HCT116 (cell line): ENCODE measurements around the gene PEX26. TPM values are rescaled to one million over a fixed set of nuclear protein-coding genes. Genes with fewer than 3 reads are reported as not detected.
"Not testable (repeated sequence)": the region's sequence is repeated elsewhere in the genome, so short reads cannot be mapped to it uniquely, and the experiment has no call there.

Source experiments
- ATAC-seq: fragments of 200-7000 bp; cut with Tn5 transposase; 2 replicates; pipeline ENCODE4 v1.9.1; 2020; ENCODE audit warnings: mild to moderate bottlenecking, moderate library complexity
- BruUV-seq: library from RNA; stranded (reverse); fragments of 400-500 nt; replicated peaks from 2 replicates; lab custom pipeline; 2021; lab: Mats Ljungman, UMichigan
- CTCF ChIA-PET: fragments of 300-600 bp; sonication (Branson Sonifier 250); formaldehyde crosslinking; loops from one replicate; lab custom pipeline; 2021; ENCODE audit warnings: antibody characterized with exemption; lab: Charles Lee
- POLR2A ChIA-PET: fragments of 300-600, 350-600 bp; sonication (Branson Sonifier 250); formaldehyde crosslinking; loops from one replicate; lab custom pipeline; 2021; ENCODE audit warnings: antibody characterized with exemption; lab: Charles Lee
- RAD21 ChIA-PET, 2 experiments: fragments of 300-600 bp; sonication (Branson Sonifier 250); formaldehyde crosslinking; loops; one replicate each; lab custom pipeline; 2023; ENCODE audit warnings: low total read pairs in 2 of 2; ENCODE audit not compliant: uncharacterized antibody in 2 of 2, unreplicated experiment in 2 of 2, low non-redundant PET in 1 of 2; lab: Charles Lee
- DNase-seq: peaks from one replicate; pipeline ENCODE4 v3.0.0-alpha.2; 2010; ENCODE audit warnings: low read depth, low spot score
- H2AFZ ChIP-seq: fragments of 200-600 bp; shearing (Covaris generic), sonication (generic); 2 replicates; pipeline ENCODE4 v1.6.1; 2017; ENCODE audit warnings: low read depth, mixed run types, mixed read lengths, antibody characterized with exemption, low read length; ENCODE audit not compliant: poor library complexity, severe bottlenecking
- H3K27ac ChIP-seq: 2 replicates; pipeline ENCODE4 v1.5.1; 2012; ENCODE audit warnings: low read depth, low read length
- H3K27me3 ChIP-seq: fragments of 200-600 bp; sonication (generic); 2 replicates; pipeline ENCODE4 v1.6.1; 2016; ENCODE audit warnings: mixed run types, low read length, mixed read lengths; ENCODE audit not compliant: insufficient read depth
- H3K36me3 ChIP-seq, 2 experiments: fragments of 200-500 bp in 1 of 2; fragments of 200-600 bp in 1 of 2; sonication (Bioruptor generic) in 1 of 2; sonication (generic) in 1 of 2; 2 replicates each; pipeline versions ENCODE4 v1.5.1 to v1.6.1; 2014 to 2016; ENCODE audit warnings: low read length in 2 of 2, inconsistent platforms in 1 of 2, mixed read lengths in 1 of 2, mixed run types in 1 of 2; ENCODE audit not compliant: insufficient read depth in 2 of 2, control insufficient read depth in 1 of 2
- H3K4me1 ChIP-seq, 2 experiments: fragments of 200-600 bp in 1 of 2; sonication (generic) in 1 of 2; 2 replicates each; pipeline versions ENCODE4 v1.5.1 to v1.6.1; 2012 to 2017; ENCODE audit warnings: low read length in 2 of 2, inconsistent platforms in 1 of 2, mild to moderate bottlenecking in 1 of 2, mixed read lengths in 1 of 2, mixed run types in 1 of 2, moderate library complexity in 1 of 2; ENCODE audit not compliant: insufficient read depth in 2 of 2, control insufficient read depth in 1 of 2
- H3K4me2 ChIP-seq: fragments of 200-600 bp; sonication (generic); 2 replicates; pipeline ENCODE4 v1.6.1; 2017; ENCODE audit warnings: mixed run types, low read length, mixed read lengths
- H3K4me3 ChIP-seq, 2 experiments: fragments of 200-600 bp in 1 of 2; sonication (generic) in 1 of 2; replicated peaks in 1 of 2; 2 replicates each; pipeline ENCODE4 v1.5.1; 2011 to 2016; ENCODE audit warnings: low read length in 2 of 2, control low read depth in 1 of 2, low read depth in 1 of 2, mild to moderate bottlenecking in 1 of 2, mixed read lengths in 1 of 2, mixed run types in 1 of 2
- H3K79me2 ChIP-seq: fragments of 200-600 bp; sonication (generic); 2 replicates; pipeline ENCODE4 v1.6.1; 2017; ENCODE audit warnings: mild to moderate bottlenecking, mixed run types, low read length, moderate library complexity, mixed read lengths; ENCODE audit not compliant: insufficient read depth
- H3K9ac ChIP-seq: fragments of 200-600 bp; sonication (generic); 2 replicates; pipeline ENCODE4 v1.6.1; 2016; ENCODE audit warnings: low read length, mixed read lengths
- H3K9me2 ChIP-seq: fragments of 200-600 bp; sonication (generic), shearing (Covaris generic); 2 replicates; pipeline ENCODE4 v1.6.1; 2017; ENCODE audit warnings: mixed run types, mild to moderate bottlenecking, moderate library complexity; ENCODE audit not compliant: insufficient read depth
- H3K9me3 ChIP-seq, 2 experiments: fragments of 200-500 bp in 1 of 2; fragments of 200-600 bp in 1 of 2; sonication (Bioruptor generic) in 1 of 2; sonication (generic) in 1 of 2; 2 replicates each; pipeline ENCODE4 v1.6.1; 2014 to 2017; ENCODE audit warnings: low read length in 2 of 2, mixed read lengths in 2 of 2, inconsistent platforms in 1 of 2, low read depth in 1 of 2, mild to moderate bottlenecking in 1 of 2, mixed run types in 1 of 2, moderate library complexity in 1 of 2; ENCODE audit not compliant: control insufficient read depth in 1 of 2, insufficient read depth in 1 of 2
- H4K20me1 ChIP-seq: fragments of 200-600 bp; sonication (generic), shearing (Covaris generic); 2 replicates; pipeline ENCODE4 v1.6.1; 2017; ENCODE audit warnings: mixed run types, mild to moderate bottlenecking, moderate library complexity; ENCODE audit not compliant: insufficient read depth
- CBX3 ChIP-seq: IDR thresholded peaks from 2 replicates; pipeline ENCODE4 v1.6.1; 2012; ENCODE audit warnings: low read depth
- CEBPB ChIP-seq: IDR thresholded peaks from 2 replicates; pipeline ENCODE4 v1.6.1; 2012; ENCODE audit warnings: low read depth
- CTCF ChIP-seq, 3 experiments: fragments of 200-600 bp in 1 of 3; sonication (generic) in 1 of 3; IDR thresholded peaks in 2 of 3; conservative IDR thresholded peaks in 1 of 3; 2 replicates each; pipeline ENCODE4 v1.5.1; 2012 to 2017; ENCODE audit warnings: low read depth in 2 of 3, low read length in 2 of 3, antibody characterized with exemption in 1 of 3, borderline replicate concordance in 1 of 3, control low read depth in 1 of 3, mild to moderate bottlenecking in 1 of 3, mixed read lengths in 1 of 3, mixed run types in 1 of 3, moderate library complexity in 1 of 3; ENCODE audit not compliant: insufficient read depth in 1 of 3
- ELF1 ChIP-seq: IDR thresholded peaks from 2 replicates; pipeline ENCODE4 v1.6.1; 2012; ENCODE audit warnings: low read depth, borderline replicate concordance
- EZH2 ChIP-seq: fragments of 200-600 bp; sonication (generic); IDR thresholded peaks from 2 replicates; pipeline ENCODE4 v1.6.1; 2017; ENCODE audit warnings: antibody characterized with exemption, mixed run types
- JUND ChIP-seq: IDR thresholded peaks from 2 replicates; pipeline ENCODE4 v1.6.1; 2012
- MAX ChIP-seq: IDR thresholded peaks from 2 replicates; pipeline ENCODE4 v1.6.1; 2012
- POLR2A ChIP-seq: IDR thresholded peaks from 2 replicates; pipeline ENCODE4 v1.7.0; 2011; ENCODE audit warnings: borderline replicate concordance; ENCODE audit not compliant: insufficient read depth, insufficient read length; ENCODE audit errors: extremely low read depth
- RAD21 ChIP-seq: IDR thresholded peaks from 2 replicates; pipeline ENCODE4 v1.6.1; 2012; ENCODE audit warnings: low read depth, mild to moderate bottlenecking
- REST ChIP-seq: IDR thresholded peaks from 2 replicates; pipeline ENCODE4 v1.6.1; 2012; ENCODE audit warnings: low read depth
- SIN3A ChIP-seq: IDR thresholded peaks from 2 replicates; pipeline ENCODE4 v1.6.1; 2012; ENCODE audit warnings: low read depth
- SP1 ChIP-seq: IDR thresholded peaks from 2 replicates; pipeline ENCODE4 v1.6.1; 2012; ENCODE audit warnings: low read depth
- TCF7L2 ChIP-seq: IDR thresholded peaks from 2 replicates; pipeline ENCODE4 v1.7.0; 2011; ENCODE audit warnings: borderline replicate concordance, inconsistent platforms; ENCODE audit not compliant: insufficient read depth, insufficient read length; ENCODE audit errors: extremely low read depth
- YY1 ChIP-seq: IDR thresholded peaks from 2 replicates; pipeline ENCODE4 v1.6.1; 2011; ENCODE audit warnings: low read length, low read depth, moderate library complexity, mild to moderate bottlenecking; ENCODE audit not compliant: insufficient replicate concordance; ENCODE audit errors: extremely low read depth
- ZFX ChIP-seq: fragments of 450-650 bp; IDR thresholded peaks from 2 replicates; pipeline ENCODE4 v1.6.1; 2017
- ZNF274 ChIP-seq: fragments of 200-500 bp; sonication (Bioruptor generic); IDR thresholded peaks from 2 replicates; pipeline ENCODE4 v1.6.1; 2014; ENCODE audit warnings: mild to moderate bottlenecking, low read depth, low read length, inconsistent platforms
- intact Hi-C: fragments of 100-400 bp; cut with micrococcal nuclease; formaldehyde crosslinking; loops from 2 replicates; pipeline ENCODE4 v1.10.0; 2022
- total RNA-seq: library from RNA; stranded (reverse); gene quantifications from one replicate; pipeline ENCODE4 v1.2.1, GENCODE V29; 2021; ENCODE audit not compliant: unreplicated experiment

The PEX26 gene
- total RNA-seq, 1 experiment from 2014 or later: 26.4 TPM

GRCh38 chr22:18106550-18107341 is 29.0 kb downstream of the PEX26 start:
- RAD21 ChIA-PET, H3K27ac ChIP-seq, H3K4me2 ChIP-seq, H4K20me1 ChIP-seq, POLR2A ChIA-PET, intact Hi-C loops, H3K27me3 ChIP-seq, H3K36me3 ChIP-seq, H3K9ac ChIP-seq, BruUV-seq, DNase-seq, H3K4me1 ChIP-seq, H3K4me3 ChIP-seq, ATAC-seq, H3K79me2 ChIP-seq, H2AFZ ChIP-seq, CTCF ChIA-PET, H3K9me3 ChIP-seq, H3K9me2 ChIP-seq: not testable (repeated sequence)

GRCh38 chr22:18108187-18108586 is 30.4 kb downstream of the PEX26 start:
- RAD21 ChIA-PET: no interaction called here
- POLR2A ChIA-PET: no interaction called here
- BruUV-seq: no TSS peak

More at GRCh38 chr22:18108187-18108586, 30.4 kb downstream of the PEX26 start:
- CTCF ChIA-PET: no interaction called here
- DNase-seq: no peak
- Histone ChIP-seq H3K9ac (no peak overlapping the region), H3K4me3 (no peak overlapping the region), H4K20me1 (no peaks in the 10 kb centered on the region), H3K36me3 (no peaks in the 10 kb centered on the region)
- intact Hi-C loops: no loop called here
- TF ChIP-seq TCF7L2: no peak
- no peak for TF ChIP-seq ZFX
- TF ChIP-seq REST: no peak
- TF ChIP-seq CEBPB: no peak
- TF ChIP-seq ZNF274: no peak
- TF ChIP-seq POLR2A: no peak
- no peak for TF ChIP-seq CBX3
- no peak for TF ChIP-seq SP1
- no peak for TF ChIP-seq MAX
- TF ChIP-seq ELF1: no peak
- TF ChIP-seq EZH2: no peak
- no peak for TF ChIP-seq YY1
- TF ChIP-seq JUND: no peak
- no peak for TF ChIP-seq SIN3A
- TF ChIP-seq RAD21: no peak
- no peak for TF ChIP-seq CTCF (IDR thresholded peaks at IDR 0.05 in 2 of 3, conservative IDR thresholded peaks at IDR 0.05 in 1 of 3; ENCODE audit: borderline replicate concordance in 1 of 3, insufficient read depth in 1 of 3, low read depth in 2 of 3, low read length in 2 of 3)
- TF ChIP-seq, all 23 proteins: peak for 0
- Histone ChIP-seq H2AFZ (no peak overlapping the region), H3K9me3 (no peaks in the 10 kb centered on the region), H3K9me2 (no peaks in the 10 kb centered on the region), H3K27me3 (no peaks in the 10 kb centered on the region), H3K79me2 (no peaks in the 10 kb centered on the region), H3K27ac (no peak overlapping the region), H3K4me2 (no peak overlapping the region), H3K4me1 (no peaks in the 10 kb centered on the region)
- ATAC-seq: no peak
